ENCODE data around the gene LY6G5C.

DNA sequence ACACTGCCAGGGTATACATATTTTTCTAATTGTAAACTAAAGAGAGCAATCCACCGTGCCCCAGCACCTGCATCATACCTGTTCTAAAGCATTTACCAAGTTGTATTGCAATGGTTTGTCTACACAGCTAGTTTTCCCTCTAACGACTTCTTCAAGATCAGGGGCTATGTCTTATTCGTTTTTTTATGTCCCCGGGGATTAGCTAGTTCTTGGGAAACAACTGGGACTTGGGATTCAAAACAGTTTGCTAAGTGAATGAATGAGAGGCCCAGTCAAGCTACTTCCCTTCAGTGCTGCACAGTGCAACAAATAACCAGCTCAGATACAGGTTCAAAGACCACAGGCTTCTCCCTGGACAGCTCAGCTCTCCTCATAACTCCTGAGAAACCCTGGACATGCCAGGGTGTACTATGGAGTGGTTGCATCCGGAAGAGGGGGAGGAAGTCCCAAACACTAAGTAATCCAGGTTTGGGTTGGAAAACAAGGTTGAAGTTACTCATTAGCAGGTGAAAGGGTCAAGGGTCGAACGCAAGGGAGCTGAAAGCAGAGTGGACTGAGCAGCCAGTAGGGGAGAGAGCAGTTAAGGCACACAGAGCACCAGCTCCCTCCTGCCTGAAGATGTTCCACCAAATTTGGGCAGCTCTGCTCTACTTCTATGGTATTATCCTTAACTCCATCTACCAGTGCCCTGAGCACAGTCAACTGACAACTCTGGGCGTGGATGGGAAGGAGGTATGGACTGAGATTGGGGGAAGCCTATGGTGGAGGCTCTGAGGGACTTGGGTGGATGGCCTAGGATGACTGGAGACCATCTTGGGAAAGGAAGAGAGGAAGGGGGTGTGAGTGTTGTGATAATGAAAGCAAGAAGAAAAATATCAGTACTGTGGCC is 25.3 kb downstream of the LY6G5C start, which contains the start of gene APOM:
- TF ChIP-seq POLR2A (IDR thresholded peaks at IDR 0.05) (no peak), EP300 (IDR thresholded peaks at IDR 0.05) (no peak)
- TF ChIP-seq, protein P1, sequence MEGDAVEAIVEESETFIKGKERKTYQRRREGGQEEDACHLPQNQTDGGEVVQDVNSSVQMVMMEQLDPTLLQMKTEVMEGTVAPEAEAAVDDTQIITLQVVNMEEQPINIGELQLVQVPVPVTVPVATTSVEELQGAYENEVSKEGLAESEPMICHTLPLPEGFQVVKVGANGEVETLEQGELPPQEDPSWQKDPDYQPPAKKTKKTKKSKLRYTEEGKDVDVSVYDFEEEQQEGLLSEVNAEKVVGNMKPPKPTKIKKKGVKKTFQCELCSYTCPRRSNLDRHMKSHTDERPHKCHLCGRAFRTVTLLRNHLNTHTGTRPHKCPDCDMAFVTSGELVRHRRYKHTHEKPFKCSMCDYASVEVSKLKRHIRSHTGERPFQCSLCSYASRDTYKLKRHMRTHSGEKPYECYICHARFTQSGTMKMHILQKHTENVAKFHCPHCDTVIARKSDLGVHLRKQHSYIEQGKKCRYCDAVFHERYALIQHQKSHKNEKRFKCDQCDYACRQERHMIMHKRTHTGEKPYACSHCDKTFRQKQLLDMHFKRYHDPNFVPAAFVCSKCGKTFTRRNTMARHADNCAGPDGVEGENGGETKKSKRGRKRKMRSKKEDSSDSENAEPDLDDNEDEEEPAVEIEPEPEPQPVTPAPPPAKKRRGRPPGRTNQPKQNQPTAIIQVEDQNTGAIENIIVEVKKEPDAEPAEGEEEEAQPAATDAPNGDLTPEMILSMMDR (IDR thresholded peaks at IDR 0.05) = no peak

Measured in tibial nerve (tissue), 4 donors.